Measurements from ENCODE around the gene ASTN2.
"Not testable (repeated sequence)": the region's sequence is repeated elsewhere in the genome, so short reads cannot be mapped to it uniquely, and the experiment has no call there.

The ASTN2 gene

DNA sequence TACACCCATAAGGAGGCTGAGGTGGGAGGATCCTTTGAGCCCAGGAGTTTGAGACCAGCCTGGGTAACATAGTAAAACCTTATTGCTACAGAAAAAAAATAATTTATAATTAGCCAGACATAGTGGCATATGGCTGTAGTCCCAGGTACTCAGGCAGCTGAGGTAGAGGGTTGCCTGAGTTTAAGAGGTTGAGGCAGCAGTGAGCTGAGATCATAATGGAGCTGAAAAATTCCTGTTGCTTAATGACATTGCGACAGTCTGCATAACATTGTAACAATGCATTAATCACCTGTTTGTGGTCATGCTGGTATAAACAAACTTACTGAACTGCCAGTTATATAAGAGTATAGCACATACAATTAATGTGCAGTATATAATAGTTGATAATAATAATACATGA lies 513.6 kb downstream of the ASTN2 start:
- no peak for DNase-seq

DNA sequence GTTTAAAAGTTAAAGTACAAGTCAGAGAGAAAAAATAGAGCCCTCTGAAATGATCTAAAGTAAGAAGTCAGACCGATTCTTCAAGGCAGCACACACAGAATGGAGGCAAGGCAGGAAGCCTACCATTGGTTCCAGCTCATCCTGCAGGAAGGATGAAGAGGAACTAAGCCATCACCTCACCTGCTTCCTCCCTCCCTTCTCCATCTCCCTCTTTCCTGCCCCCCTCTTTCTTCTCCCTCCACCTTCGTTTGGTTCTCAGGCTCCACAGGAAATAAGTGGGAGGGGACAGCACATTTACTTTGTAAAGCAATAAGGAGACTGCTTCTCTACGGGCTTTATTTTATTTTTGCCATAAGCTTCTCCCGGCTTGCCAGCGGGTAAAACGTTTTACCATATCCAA lies 514.3 kb downstream of the ASTN2 start:
- no peak for DNase-seq

DNA sequence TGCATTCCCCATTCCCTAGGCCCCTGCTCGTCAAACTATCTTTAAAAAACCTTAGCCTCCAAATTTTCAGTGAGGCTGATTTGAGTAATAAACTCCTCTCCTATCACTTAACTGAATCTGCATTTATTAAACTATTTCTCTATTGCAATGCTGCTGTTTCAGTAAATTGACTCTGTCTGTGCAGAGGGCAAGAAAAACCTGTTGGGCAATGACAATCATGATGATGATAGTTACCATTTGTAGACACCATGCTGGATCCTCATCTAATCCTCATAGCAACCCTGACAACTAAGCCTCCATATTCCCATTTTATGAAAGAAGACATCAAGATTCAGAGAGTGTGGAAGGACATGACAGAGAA lies 514.9 kb downstream of the ASTN2 start:
- DNase-seq, result no peak

DNA sequence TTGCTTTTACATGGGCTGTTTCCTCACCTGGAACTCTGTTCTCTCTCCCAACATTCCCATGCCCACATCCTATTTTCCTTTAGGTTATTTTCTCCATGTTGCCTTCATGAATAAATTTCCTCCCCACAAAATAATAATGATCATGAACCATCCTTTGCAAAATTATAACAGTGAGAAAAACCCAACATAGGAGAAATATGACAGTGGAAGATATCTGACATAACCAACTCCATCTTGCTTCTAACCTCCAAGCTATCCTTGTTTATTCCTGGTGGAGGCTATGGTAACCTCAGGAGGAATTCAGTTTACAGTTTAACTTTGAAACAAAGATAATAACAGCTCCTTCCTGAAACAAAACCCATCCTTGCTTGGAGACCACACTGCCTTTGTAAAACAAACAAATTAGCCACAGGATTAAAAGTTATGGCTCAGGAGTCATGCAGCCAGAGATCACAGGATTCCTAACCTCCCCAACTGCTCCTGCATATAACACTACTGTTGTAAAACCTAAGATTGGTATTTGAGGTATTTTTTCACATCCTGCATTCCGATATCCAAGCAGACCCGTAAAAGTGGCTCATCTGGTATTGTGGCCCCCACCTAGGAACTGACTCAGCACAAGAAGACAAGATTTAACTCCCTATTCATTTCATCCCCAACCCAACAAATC lies 515.4 kb downstream of the ASTN2 start:
- DNase-seq, result no peak

DNA sequence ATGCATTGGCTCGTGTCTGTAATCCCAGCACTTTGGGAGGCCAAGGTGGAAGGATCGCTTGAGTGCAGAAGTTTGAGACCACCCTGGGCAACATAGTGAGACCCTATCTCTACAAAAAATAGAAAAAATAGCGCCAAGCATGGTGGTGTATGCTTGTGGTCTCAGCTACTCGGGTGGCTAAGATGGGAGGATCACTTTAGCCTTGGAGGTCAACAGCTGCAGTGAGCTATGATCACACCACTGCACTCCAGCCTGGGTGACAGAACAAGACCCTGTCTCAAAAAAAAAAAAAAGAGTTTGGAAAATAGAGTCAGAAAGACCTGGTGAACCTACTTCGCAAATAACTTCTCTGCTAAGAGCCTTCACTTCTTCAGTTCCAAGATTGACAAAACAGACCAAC lies 516.7 kb downstream of the ASTN2 start:
- not testable (repeated sequence) for DNase-seq

DNA sequence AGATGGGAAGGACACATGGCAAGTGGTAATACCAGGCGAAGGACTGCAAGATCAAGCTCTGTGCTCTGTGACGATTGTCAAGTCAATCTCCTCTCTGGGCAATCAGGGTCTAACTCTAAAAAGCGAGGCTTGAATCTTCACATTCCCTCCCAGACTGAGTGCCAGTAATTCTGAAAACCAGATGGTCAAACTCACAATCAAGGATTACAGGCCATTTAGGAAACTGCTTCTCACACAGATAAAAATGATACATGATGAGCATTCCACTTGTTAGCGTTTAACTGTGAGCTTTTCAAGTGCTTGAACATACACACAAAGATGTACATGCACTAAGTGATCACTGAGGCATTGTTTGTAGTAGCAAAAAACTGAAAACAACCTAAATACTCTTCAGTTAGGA lies 517.7 kb downstream of the ASTN2 start:
- DNase-seq, result no peak

DNA sequence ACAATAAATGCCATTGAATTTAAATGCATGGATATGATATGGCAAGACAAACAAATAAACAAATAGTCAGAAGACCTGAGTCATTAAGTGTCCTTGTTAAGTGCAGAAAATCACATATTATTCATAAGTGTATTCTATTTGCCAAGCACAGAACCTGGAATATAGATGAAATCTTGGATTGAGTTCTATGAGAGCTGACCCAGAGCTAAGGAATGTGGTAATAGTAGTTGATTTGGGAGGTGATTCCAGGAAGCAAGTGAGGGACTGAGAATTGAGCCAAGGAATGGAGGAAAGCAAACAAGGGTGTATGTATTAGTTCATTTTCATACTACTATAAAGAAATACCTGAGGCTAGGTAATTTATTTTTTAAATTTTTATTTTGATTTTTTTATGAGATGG lies 518.9 kb downstream of the ASTN2 start:
- DNase-seq, result no peak

DNA sequence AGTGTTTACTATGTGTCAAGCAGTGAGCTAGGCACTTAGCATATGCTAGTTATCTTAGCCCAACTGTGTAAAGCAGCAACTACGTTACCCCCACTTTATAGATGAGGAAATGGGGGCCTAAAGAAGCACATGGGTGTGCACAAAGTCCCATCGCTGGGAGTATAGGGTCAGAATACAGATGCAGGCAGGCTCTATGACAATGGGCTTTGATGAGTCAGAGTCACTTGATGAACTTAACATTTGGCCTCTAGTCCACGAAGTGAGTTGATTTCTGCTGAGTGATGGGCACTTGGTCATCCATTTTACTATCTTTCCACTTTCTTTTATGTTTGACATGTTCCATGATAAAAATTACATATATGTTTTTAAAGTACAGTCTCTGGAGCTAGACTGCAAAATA lies 523.4 kb downstream of the ASTN2 start:
- no peak for DNase-seq

DNA sequence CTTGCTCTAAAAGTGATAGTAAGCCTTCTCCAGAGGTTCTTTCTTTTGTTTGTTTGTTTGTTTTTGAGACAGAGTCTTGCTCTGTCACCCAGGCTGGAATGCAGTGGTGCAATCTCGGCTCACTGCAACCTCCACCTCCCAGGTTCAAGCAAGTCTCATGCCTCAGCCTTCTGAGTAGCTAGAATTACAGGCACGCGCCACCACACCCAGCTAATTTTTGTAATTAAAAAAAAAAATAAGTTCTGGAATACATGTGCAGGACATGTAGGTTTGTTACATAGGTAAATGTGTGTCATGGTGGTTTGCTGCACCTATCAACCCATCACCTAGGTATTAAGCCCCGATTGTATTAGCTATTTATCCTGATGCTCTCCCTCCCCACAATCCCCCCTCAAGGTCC lies 526.4 kb downstream of the ASTN2 start:
- DNase-seq, result not testable (repeated sequence)

DNA sequence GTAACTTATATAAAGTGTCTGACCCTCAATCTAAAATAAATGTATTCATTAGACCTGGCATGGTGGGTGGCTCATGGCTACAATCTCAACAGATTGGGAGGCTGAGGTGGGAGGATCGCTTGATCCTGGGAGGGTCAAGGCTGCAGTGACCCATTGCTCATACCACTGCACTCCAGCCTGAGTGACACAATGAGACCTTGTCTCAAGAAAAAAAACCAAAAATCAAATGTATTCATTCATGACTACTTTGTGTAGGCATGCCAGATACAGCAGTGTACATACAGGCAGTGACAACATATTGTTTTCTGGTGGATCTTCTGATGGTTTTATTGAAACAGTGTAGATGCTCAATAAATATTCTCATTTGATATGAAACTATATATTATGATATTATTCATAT lies 526.8 kb downstream of the ASTN2 start:
- no peak for DNase-seq

DNA sequence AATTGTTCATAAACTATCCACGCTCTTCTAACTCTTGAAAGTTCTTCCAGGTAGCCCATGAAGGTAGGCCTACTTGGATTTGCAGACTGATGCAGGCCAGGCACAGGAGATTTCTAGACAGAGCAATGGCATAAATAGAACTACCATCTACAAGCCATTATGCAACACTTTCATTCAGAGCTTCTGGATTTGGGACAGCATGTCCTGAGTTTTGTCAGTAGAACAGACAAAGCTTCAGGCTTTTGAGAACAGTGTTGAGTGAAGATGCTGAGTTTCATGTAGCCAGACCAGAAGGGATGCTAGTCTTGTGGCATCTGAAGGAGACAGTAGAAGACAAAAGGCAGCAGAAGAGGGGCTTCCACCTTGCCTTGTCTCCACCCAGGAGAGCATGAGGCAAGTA lies 531.2 kb downstream of the ASTN2 start:
- DNase-seq, result no peak

DNA sequence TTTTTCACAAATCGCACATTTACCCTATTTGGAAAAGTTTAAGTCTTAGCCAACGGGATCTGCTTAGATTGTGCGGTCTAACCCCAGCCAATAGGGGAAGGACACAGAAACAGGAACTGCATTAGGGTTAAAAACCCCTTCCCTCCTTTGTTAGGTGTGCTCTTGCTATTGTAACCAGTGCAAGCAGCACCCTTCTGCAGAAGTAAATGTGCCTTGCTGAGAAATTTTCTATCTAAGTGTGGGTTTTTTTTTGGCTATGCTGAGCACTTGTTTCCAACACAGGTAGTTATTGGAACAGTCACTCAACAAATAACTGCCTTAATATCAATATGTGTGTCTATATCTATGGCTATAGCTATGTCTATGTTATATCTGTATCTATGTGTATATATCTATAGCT lies 537.8 kb downstream of the ASTN2 start:
- no peak for DNase-seq

DNA sequence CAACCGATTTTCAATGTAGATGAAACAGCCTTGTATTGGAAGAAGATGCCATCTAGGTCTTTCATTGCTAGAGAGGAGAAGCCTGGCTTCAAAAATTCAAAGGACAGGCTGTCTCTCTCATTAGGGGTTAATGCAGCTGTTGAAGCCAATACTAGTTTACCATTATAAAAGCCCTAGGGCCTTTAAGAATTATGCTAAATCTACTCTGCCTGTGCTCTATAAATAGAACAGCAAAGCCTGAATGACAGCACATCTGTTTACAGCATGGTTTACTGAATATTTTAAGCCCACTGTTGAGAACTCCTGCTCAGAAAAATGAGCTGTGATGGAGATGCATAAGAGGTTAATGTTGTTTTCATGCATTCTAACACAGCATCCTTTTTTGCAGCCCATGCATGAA lies 539.3 kb downstream of the ASTN2 start:
- no peak for DNase-seq

DNA sequence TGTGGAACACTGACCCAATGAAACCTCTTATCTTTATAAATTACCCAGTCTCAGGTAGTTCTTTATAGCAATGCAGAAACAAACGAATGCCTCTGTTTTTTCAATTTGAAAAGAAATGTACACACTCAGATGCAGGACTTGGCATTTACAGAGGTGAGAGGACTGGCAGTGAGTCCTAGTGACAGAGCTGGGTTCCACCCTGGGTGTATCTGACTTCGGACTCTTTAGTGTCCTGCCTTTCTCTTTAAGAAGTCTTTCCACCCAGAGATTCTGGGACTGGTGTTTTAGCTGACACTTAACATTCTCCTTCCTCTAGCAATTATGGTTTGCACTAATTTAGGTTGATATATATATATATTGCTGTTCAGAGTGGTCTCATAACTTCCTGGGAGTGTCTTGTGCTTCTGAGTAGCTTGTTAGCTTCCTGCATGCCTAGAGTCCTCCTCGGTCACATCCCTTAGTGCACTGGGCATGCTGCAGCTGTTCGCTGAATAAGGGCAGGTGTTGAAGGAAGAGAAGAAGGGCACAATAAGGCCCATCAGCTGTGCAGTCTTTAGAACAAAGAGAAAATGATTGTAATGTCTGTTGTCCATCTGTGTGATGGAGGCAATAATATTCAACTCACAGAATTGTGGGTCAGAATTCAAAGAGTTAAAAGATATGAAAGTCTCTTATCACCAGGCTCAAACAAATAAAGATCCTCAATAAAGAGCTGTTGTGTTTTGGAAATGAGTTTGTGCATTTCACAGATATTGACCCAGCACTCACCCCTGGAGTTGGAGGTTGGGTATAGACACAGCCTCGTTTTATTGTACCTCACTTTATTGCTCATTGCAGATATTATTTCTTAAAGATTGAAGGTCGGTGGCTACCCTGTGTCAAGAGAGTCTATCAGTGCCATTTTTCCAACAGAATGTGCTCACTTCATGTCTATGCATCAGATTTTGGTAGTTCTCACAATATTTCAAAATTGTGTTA lies 540.6 kb downstream of the ASTN2 start:
- DNase-seq, result no peak

DNA sequence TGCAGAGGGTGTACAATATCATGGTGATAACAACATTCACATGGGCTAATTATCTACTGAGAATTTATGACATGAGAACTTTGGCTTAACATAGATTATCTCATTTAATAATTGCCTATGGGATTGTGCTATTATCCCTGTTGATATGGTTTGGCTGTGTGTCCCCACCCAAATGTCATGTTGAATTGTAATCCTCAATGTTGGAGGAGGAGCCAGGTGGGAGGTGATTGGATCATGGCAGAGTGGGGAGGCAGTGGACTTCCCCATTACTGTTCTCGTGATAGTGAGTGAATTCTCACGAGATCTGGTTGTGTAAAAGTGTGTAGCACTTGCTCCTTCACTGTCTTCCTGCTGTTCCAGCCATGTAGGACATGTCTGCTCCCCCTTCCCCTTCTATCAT lies 541.4 kb downstream of the ASTN2 start:
- no peak for DNase-seq

DNA sequence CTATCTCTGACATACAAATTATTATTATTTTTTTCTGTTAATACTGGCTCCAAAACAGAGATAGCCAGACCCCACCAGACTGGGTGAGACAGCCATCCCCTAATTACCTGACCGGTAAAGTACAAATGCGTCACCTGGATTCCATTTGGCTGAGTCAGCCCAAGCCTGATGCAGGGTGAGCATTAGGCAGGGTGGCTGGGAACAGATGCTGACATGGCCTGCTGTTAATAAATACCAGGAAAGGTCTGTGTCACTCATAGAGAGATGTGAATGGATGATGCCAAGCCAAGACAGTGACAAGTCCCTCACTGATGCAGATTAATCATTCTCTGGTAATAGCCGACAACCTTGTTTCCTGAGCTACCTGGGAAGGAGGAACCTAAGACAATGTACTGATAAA lies 544.3 kb downstream of the ASTN2 start:
- DNase-seq, result no peak

DNA sequence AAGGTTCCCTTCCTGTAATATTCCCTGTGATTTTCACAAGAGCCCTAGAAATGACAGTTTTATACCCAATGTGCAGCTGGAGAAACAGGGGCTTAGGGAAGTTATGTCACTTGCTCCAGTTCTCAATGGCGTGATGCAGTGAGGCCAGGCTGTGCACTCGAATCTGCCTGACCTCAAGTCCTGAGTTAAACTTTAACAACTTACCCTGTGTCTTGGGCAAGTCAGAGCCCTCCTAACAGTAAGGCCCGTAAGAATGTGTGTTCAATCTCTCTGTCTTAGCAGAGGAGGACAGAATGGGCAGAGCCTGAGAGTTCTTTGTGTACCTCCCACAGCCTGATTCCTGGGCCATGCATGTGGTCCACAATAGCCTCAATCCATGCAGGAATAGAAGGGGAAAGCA lies 546.7 kb downstream of the ASTN2 start:
- no peak for DNase-seq

DNA sequence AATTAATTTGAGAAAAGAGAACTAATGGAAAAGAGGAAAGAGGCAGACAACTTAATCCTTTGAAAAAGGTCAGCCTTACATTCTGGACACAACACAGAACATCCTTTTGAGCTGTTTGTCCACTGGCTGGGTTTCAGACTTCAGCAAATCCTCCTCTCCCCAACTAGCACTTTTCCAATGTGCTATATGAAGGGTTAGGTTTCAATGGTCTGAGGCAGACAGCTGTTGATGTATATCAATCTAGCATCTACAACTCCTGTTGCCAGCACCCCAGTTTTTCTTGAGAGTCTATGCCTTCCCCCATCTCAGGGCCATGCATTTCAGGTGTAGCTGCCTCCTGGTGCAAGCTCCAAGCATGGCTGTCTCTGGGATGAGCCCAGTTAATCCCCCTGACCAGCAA lies 553.5 kb downstream of the ASTN2 start:
- no peak for DNase-seq

DNA sequence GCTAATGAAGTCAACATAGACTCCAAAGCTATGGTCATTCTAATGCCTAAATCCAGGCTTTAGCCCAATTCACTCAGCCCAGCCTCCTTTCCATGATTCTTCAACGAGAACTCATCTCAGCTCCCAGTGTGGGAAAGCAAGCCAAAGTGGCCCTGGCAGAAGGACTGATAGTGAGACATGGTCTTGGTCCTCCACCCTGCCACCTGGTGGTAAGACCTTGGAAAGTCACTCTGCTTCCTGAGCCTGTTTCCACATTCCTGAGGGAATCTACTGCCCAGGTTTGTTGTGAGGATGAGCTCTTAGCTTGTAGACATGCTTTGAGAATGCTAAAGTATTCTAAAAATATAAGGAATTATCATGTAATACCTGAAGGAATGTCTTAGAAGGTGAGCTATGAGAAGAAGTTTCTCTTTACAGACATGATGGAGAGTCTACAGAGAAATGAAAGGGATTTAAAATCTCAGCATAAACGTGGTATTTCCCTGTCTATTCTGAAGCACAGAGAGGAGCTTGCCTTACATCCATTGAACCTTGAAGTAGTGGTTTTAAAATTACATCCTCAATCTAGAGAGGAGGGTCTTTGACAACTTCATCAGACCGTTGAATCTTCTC lies 554.2 kb downstream of the ASTN2 start:
- no peak for DNase-seq

DNA sequence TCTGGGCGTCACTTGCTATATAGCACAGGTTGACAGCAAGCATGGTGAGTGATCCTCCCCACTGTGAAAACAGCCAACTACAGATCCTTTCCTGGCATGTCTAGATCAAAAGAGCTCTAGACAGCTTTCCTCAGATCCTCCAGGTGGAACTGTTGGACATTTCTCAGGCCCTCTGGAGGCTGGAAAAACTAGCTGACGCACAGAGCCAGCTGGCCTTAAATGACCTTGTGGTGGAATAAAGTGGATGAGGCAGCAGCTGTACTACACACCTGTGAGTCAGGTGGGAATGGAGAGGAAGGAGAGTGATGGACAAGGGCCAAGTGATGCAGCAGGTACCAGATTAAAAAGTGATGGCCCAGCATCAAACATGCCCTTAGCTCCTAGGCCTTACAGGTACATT lies 555.1 kb downstream of the ASTN2 start:
- no peak for DNase-seq

DNA sequence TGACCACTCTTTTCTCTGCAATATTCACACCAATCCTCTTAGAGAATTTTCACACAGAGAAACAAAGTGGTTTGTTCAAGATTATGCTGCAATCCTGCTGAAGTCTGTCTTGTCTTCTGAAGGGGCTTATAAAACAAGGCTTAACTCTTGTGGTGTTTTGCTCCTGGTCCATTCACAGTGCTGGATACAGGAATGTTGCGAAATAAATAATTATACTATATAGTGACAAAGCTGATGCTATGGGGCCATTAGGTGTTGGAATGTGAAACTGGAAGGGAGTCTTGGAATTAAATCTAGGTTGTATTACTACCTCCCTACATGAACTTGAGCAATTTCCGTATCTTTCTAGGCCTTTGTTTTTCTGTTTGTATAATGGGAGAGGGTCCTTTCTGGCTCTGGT lies 557.5 kb downstream of the ASTN2 start:
- DNase-seq, result no peak

DNA sequence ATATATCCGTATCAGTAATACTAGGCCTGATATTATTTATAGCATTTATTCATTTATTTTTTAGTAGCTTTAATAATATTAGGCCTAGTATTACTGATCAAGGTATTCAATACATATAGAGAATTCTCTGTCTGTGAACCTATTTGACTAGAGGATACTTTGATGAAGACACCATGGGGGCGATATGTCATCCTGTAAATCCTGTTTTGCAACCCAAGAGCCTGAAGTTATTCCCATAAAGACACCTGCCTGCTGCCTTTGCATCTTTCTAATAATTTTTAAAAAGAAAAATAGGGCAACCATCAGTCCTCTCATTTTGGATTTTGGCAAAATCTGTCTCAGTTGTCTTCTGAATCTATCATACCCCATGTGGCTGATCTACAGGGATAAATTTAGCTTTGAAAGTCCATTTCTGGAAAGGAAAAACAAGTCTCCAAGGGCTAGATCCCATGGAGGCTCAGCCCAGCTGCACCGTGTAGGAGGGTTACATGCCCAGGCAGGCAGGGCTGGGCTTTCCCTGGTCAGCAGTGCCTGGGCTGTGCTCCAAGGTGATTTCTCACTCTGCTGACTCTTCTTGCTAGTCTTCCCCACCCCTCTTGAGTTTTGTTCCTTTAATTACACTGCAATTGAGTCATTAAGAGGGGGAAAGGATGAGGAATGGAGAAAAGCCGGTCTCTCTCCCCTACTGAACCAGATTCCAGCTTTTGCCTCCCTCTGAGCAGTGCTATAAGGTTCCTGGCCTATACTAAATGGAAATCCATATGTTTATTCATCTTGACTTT lies 558.8 kb downstream of the ASTN2 start:
- DNase-seq, result no peak

DNA sequence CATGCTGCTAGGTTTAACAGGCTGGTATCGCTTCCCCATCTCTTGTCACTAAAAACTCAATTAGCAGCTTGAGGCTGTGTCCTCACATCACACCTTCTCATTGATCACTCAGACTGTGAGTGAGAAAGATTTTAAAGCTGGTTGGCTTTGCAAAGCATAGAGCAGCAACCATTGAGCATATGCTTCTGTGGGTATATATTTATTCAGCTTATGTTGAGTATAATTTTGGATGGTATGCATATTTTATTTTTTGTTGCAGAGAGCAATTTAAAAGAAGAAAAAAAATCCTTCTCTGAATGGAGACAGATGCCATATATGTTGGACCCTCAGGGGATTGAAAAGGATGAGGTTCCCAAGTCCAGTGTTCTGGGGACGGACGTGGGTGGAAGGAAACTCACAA lies 565.1 kb downstream of the ASTN2 start:
- DNase-seq, result no peak
